COR-L47 (cell line): ENCODE results near the gene HELZ.

Source experiments
- DNase-seq: peaks from one replicate; lab custom pipeline; 2025; lab: John Stamatoyannopoulos, UW

The HELZ gene

DNA sequence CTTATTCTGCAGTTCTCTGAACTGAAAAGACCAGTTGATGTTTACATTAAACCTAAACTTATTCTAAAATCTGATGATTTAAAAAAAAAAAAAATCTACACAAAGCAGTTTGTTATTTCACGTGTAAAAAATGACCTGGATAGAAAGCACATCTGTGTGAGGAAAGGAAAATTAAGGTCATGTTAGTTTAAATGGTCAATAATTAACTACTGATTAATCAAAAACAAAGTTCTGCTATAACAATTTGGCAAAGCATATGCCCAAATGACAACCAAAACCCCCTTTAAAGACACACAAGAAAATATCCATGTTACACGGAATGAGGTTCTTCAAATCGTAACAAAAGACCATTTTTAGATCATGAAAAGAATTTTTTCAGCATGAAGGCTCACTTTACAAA lies 170.2 kb downstream of the HELZ start:
- DNase-seq, result no peak

GRCh38 chr17:67072885-67073284 lies 172.1 kb downstream of the HELZ start:
- no peak for DNase-seq

DNA sequence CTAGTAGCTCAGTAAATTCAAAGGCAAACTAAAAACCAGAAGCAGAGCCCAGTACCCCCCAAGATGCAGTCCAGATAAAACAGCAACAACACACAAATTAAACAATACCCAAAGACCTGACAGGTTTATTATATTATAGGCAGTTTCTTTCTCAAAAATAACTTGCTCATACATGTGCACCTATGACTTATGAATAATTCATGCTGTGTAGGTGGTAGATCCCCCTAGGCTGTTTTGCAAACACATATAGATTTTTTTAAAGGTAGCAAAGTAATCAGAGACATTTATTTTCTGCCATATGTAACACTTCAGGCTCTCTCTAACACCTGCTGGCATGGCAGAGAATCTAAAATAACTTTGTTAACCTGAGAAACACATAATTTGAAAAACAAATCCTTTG lies 173.4 kb downstream of the HELZ start:
- DNase-seq, result no peak

- no peak for DNase-seq
Measured at GRCh38 chr17:67069603-67070136, 175.3 kb downstream of the HELZ start.

DNA sequence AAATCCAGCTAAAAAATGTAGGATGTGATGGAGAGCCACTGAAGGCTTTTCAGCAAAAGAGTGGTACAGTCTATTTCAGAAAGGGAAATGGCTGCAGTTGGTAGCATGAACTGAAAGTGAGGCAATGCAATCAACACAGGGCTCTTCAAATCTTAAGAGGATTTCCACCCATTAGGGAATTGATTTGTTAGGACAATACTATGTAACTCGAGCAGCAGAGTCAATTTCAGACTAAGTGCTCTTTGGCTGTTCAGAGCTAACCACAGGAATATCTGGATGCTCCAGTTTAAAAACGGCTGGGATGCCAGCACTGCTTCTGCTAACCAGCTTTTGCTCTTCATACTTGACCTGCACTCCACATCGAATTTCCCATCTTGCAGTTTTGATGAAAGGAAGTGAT lies 176.0 kb downstream of the HELZ start:
- no peak for DNase-seq

DNA sequence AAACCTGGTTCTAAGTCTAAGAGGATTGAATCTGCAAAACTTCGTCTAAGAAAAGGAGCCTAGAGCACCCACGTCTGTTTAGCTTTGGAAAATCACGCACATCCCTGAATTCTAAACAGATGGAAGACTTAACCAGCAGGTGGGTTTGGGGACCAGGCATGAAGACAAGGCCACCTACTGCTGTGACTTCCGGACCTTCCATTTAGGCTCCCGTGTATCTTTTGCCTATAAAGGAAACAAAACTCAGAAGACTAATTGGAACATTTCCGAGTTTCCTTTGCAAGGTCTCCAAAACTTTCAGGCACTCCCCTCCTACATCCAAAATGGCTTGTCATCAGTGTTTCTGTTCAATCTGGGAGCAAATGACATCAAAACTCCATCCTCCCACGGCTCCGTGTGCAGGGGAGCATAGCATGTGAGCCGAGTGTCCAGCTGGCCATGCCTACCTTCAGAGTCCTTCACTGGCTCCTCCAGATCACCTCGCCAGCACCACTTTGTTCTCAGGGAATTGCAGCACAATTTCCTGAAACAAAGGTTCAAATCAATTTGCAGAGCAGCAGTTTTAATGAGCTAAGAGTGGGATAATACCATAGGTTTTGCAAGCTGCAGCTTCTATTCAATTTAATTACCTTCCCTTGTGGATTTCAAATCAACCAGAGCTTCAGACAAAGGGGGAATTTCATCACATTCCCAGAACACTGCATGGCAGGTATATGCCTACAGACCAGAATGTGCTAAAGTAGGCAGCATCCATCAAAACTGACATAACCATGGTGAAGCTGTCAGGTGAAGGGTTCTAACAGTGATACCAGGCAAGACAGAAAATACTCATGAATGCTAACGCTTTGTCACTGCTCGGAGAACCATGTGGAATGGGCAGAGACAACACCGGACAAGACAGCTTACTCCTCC lies 177.2 kb downstream of the HELZ start:
- no peak for DNase-seq

DNA sequence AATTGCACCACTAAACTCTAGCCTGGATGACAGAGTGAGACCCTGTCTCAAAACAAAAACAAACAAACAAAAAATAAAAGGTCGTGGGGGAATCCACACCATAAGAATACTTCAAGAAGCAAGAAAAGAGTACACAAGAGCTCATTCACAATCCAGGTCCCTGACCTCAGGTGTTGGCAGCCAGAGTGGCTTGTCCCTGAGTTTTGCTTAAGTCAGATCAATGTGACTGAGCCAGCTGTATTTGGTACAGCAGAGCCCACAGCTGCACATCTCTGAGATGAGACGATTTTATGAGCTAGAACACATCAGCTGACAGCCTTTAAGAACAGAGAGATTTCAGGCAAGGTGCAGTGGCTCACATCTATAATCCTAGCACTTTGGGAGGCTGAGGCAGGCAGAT lies 178.3 kb downstream of the HELZ start:
- no peak for DNase-seq

GRCh38 chr17:67063141-67063540 lies 181.9 kb downstream of the HELZ start:
- DNase-seq, result no peak

DNA sequence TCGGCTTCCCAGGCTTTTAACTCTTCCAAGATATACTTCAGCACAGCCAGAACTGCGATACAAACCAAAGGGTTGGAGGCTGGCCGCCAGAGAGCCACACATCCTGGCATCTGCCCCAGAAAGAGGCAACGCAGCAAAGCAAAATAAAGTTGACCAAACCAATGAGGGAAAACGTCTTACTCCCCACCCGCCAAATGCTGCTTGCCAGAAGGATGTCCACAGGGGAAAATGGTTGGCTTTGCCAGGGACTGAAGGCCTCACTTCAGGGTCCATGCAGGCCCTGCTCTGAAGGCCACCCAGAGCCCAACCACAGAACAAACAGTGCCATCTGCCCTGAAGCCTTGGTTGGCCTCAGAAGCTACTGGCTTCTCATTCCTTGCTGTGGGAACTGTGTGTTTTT lies 185.6 kb downstream of the HELZ start:
- no peak for DNase-seq

- no peak for DNase-seq
Measured at GRCh38 chr17:67058036-67058435, 187.0 kb downstream of the HELZ start.

GRCh38 chr17:67056746-67057490 lies 188.1 kb downstream of the HELZ start:
- no peak for DNase-seq

GRCh38 chr17:67055811-67056745 lies 188.9 kb downstream of the HELZ start:
- DNase-seq, result no peak

- DNase-seq, result no peak
Measured at GRCh38 chr17:67055041-67055443, 190.0 kb downstream of the HELZ start.

GRCh38 chr17:67054608-67055007 lies 190.4 kb downstream of the HELZ start:
- DNase-seq, result no peak

DNA sequence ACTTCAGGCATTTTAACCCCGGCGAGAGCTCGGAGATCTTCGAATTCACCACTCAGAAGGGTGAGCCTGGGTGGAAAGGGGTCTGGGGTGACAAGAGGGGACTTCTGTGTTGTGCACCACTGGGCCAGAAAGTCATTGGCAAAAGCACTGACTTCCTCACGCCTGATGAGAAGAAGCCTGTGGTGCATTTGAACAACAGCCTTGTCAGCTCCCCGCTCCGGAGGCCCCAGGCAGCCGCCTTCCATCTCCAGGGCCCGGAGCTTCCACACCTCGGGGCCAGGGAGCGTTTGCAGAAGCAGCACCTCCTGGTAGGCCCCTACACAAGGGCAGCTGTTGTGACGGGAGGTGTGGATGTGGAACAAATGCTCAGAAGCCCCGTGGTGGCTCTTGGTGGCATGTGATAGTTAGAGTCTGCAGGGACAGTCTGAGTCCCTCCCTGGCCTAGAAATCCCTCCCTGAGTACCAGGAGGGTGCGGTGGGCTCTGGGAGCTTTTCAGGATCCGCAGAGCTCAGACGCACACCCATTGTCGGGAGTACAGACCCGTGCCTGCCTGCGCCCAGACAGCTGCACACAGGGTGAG lies 190.9 kb downstream of the HELZ start:
- no peak for DNase-seq

- DNase-seq, result no peak
Measured at GRCh38 chr17:67053438-67054000, 191.5 kb downstream of the HELZ start.

GRCh38 chr17:67052720-67053437 lies 192.1 kb downstream of the HELZ start:
- DNase-seq, result no peak

DNA sequence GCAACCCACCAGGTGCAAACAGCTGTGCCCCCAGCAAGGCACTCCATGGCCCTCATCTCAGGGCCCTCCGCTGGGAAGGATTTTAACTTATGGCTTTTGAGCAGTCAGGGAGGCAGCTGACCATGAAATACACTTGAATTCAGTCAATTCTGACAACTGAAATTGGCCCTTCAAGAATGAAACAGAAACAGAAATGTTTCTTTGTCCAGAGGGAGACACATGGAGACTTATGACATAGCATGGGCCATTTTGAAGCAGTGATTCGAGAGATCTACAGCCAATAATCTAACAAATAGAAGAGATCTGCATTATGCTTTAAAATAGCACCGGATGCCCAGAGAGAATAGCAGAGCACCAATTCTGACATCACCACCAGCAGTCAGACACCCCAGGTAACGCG lies 193.2 kb downstream of the HELZ start:
- no peak for DNase-seq

- no peak for DNase-seq
Measured at GRCh38 chr17:67051155-67051538, 193.8 kb downstream of the HELZ start.

DNA sequence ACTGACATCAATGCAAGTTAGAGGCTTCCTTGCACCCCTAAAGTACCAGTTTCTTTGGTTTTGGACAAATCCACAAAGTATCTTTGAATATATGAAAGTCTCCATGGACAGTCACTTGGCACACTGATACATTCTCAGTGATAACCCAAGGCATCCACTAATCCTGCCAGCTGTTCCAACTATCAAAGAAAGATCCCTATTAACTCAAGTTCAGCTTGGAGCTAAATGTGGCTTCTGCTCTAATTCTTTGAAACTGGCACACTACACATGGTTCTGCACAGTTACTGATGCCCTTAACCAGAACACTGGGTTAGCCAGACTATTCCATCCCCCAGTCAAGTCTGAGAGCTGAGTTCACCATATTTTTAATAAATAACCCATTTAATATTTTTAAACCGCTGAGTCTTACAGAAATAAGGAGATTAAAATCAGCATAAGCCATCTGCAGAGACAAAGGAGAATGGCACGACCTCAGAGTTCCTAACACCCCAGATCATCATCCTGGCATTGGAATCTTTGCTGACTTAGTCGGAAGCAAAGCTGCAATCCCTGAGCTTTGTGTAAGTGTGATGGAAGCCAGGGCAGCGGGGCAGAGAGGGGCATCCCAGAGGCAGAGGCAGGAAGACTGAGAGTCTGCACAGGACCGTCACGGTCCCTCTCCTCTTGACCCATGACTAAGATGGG lies 194.4 kb downstream of the HELZ start:
- no peak for DNase-seq
